Ishikawa (cell line): ENCODE measurements around the gene SOBP.

ENCODE experiments used
- CREB1 ChIP-seq: IDR thresholded peaks from 2 replicates; pipeline ENCODE4 v1.6.1; 2012; ENCODE audit warnings: low read depth
- EP300 ChIP-seq: IDR thresholded peaks from 2 replicates; pipeline ENCODE4 v1.6.1; 2012; ENCODE audit warnings: borderline replicate concordance
- RAD21 ChIP-seq: IDR thresholded peaks from 2 replicates; pipeline ENCODE4 v1.6.1; 2012; ENCODE audit warnings: low read depth
- TAF1 ChIP-seq: IDR thresholded peaks from 2 replicates; pipeline ENCODE4 v1.6.1; 2012; ENCODE audit warnings: low read depth, mild to moderate bottlenecking
- TCF12 ChIP-seq: IDR thresholded peaks from 2 replicates; pipeline ENCODE4 v1.6.1; 2012; ENCODE audit warnings: low read depth
- TEAD4 ChIP-seq: IDR thresholded peaks from 2 replicates; pipeline ENCODE4 v1.6.1; 2012
- YY1 ChIP-seq: IDR thresholded peaks from 2 replicates; pipeline ENCODE4 v1.6.1; 2012; ENCODE audit warnings: low read depth
- TF ChIP-seq, protein P1 (sequence below): IDR thresholded peaks from 2 replicates; pipeline ENCODE4 v1.6.1; 2012

DNA sequence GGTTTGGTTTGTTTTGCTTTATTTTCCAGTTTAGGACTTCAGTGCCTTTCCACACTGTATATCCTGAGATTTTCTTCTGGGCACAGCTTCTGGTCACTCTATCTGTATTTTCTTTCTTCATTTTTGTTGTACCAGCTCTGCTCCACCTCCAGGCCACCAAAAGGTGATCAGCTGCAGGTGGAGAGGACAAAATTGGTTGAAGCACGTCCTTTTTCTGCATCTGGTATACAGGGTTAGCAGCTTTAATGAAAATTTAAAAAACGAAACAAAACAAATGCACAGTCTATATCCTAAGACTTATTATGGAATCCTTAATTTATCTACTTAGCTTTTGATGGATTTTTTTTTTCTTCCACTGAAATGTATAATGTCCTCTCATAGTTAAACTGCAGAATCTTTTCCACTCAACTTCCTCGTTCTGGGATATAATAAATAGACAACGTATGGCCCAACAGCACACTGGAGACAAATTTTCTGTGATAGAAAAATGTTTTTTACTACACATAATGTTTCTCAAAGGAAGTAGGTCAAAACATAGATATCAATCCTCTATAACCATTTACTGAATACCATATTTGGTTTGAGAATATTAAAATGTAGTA lies 10.7 kb upstream of the SOBP start:
- TF ChIP-seq TAF1 (no peak), CREB1 (no peak), RAD21 (no peak), TCF12 (no peak), YY1 (no peak), TEAD4 (no peak), EP300 (no peak)
- TF ChIP-seq, protein P1, sequence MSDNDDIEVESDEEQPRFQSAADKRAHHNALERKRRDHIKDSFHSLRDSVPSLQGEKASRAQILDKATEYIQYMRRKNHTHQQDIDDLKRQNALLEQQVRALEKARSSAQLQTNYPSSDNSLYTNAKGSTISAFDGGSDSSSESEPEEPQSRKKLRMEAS = no peak
